Hepatocyte (in vitro differentiated cells): ENCODE measurements around the gene FAM217A. TPM values are rescaled to one million over a fixed set of nuclear protein-coding genes. Genes with fewer than 3 reads are reported as not detected.

ENCODE experiments used
- DNase-seq: peaks from one replicate; pipeline ENCODE4 v3.0.0-alpha.2; 2016; ENCODE audit warnings: low spot score
- H2AFZ ChIP-seq: fragments of 200-600 bp; sonication (generic); 2 replicates; pipeline ENCODE4 v1.6.0; 2016; ENCODE audit warnings: antibody characterized with exemption, mild to moderate bottlenecking
- H3K27ac ChIP-seq: fragments of 200-600 bp; sonication (generic); 2 replicates; pipeline ENCODE4 v1.5.1; 2016; ENCODE audit warnings: mild to moderate bottlenecking
- H3K27me3 ChIP-seq: fragments of 200-600 bp; sonication (generic); 2 replicates; pipeline ENCODE4 v1.6.1; 2016
- H3K36me3 ChIP-seq: fragments of 200-600 bp; sonication (generic); replicated peaks from 2 replicates; pipeline ENCODE4 v1.5.1; 2016; ENCODE audit warnings: low read depth; ENCODE audit not compliant: insufficient read depth
- H3K4me1 ChIP-seq: fragments of 200-600 bp; sonication (generic); 2 replicates; pipeline ENCODE4 v1.5.1; 2016; ENCODE audit warnings: mild to moderate bottlenecking, moderate library complexity; ENCODE audit not compliant: insufficient read depth
- H3K4me2 ChIP-seq: fragments of 200-600 bp; sonication (generic); 2 replicates; pipeline ENCODE4 v1.6.0; 2016
- H3K4me3 ChIP-seq: fragments of 200-600 bp; sonication (generic); 2 replicates; pipeline ENCODE4 v1.5.1; 2016; ENCODE audit warnings: mild to moderate bottlenecking
- H3K79me2 ChIP-seq: fragments of 200-600 bp; sonication (generic); 2 replicates; pipeline ENCODE4 v1.6.0; 2017; ENCODE audit warnings: mild to moderate bottlenecking
- H3K9me2 ChIP-seq: fragments of 200-600 bp; sonication (generic); replicated peaks from 2 replicates; pipeline ENCODE4 v1.6.0; 2017; ENCODE audit warnings: mild to moderate bottlenecking; ENCODE audit not compliant: insufficient read depth
- H3K9me3 ChIP-seq: fragments of 200-600 bp; sonication (generic); 2 replicates; pipeline ENCODE4 v1.5.1; 2016; ENCODE audit warnings: low read depth, mild to moderate bottlenecking
- H4K20me1 ChIP-seq: fragments of 200-600 bp; sonication (generic); 2 replicates; pipeline ENCODE4 v1.6.0; 2016; ENCODE audit warnings: mild to moderate bottlenecking; ENCODE audit not compliant: insufficient read depth, poor library complexity, severe bottlenecking
- CTCF ChIP-seq: fragments of 200-600 bp; sonication (generic); IDR thresholded peaks from 2 replicates; pipeline ENCODE4 v1.5.1; 2016; ENCODE audit warnings: antibody characterized with exemption, mild to moderate bottlenecking; ENCODE audit not compliant: poor library complexity
- EZH2 ChIP-seq: fragments of 200-600 bp; sonication (generic); IDR thresholded peaks from 2 replicates; pipeline ENCODE4 v1.6.1; 2016; ENCODE audit warnings: antibody characterized with exemption, mild to moderate bottlenecking, borderline replicate concordance
- EZH2phosphoT487 ChIP-seq: fragments of 200-600 bp; sonication (generic); IDR thresholded peaks from one replicate; pipeline ENCODE4 v1.6.1; 2018; ENCODE audit warnings: antibody characterized with exemption, mild to moderate bottlenecking, low read depth, moderate library complexity; ENCODE audit not compliant: unreplicated experiment, severe bottlenecking
- WGBS: methylation state at CpG from one replicate; pipeline ENCODE4 v1.1.6; 2016; ENCODE audit warnings: low lambda C conversion rate; ENCODE audit errors: missing lambda C conversion rate; 5-methylcytosine and 5-hydroxymethylcytosine counted together
- polyA plus RNA-seq: library from polyadenylated mRNA; unstranded; fragments of >200 nt; fragmentation: Nextera tagmentation; extraction: Ambion mirVana; gene quantifications from 2 replicates; pipeline ENCODE4 v1.2.1, GENCODE V29; 2016
- total RNA-seq: library from RNA; depleted of rRNA; stranded (reverse); fragments of >200 nt; gene quantifications from 2 replicates; pipeline ENCODE4 v1.2.3, GENCODE V29; 2014

Gene FAM217A
- total and polyA plus RNA-seq, 2 experiments from 2014 or later = not detected

- no peaks in the 10 kb centered on the region for H3K4me1 ChIP-seq
- no peak overlapping the region for H2AFZ ChIP-seq
- WGBS = 67% methylated on average over 9 of the region's 9 CpGs
- no peak overlapping the region for H3K27ac ChIP-seq
- H3K4me2 ChIP-seq = peak overlapping the region; percentile 64
- H4K20me1 ChIP-seq = no peaks in the 10 kb centered on the region
- no peaks in the 10 kb centered on the region for H3K9me3 ChIP-seq
- no peaks in the 10 kb centered on the region for H3K36me3 ChIP-seq
- TF ChIP-seq EZH2 (no peak), EZH2phosphoT487 (no peak), CTCF (no peak)
- no peaks in the 10 kb centered on the region for H3K79me2 ChIP-seq
- no peaks in the 10 kb centered on the region for H3K27me3 ChIP-seq
- H3K4me3 ChIP-seq = no peak overlapping the region
- no peaks in the 10 kb centered on the region for H3K9me2 ChIP-seq
- DNase-seq = no peak
These were observed 5.8 kb upstream of the FAM217A start for GRCh38 chr6:4084444-4085331.

GRCh38 chr6:4074478-4075235 is 4.3 kb downstream of the FAM217A start:
- no peak overlapping the region for H3K4me3 ChIP-seq
- WGBS = 69% methylated on average over 6 of the region's 6 CpGs
- H3K9me3 ChIP-seq = no peaks in the 10 kb centered on the region
- DNase-seq = no peak
- no peak overlapping the region for H2AFZ ChIP-seq
- no peaks in the 10 kb centered on the region for H3K9me2 ChIP-seq
- no peaks in the 10 kb centered on the region for H3K36me3 ChIP-seq
- no peak overlapping the region for H3K27ac ChIP-seq
- H3K4me2 ChIP-seq = no peak overlapping the region
- H3K79me2 ChIP-seq = no peaks in the 10 kb centered on the region
- H3K27me3 ChIP-seq = no peaks in the 10 kb centered on the region
- no peaks in the 10 kb centered on the region for H4K20me1 ChIP-seq
- TF ChIP-seq CTCF (no peak), EZH2 (no peak), EZH2phosphoT487 (no peak)
- no peaks in the 10 kb centered on the region for H3K4me1 ChIP-seq

GRCh38 chr6:4071330-4071729 is 7.6 kb downstream of the FAM217A start:
- H4K20me1 ChIP-seq = no peaks in the 10 kb centered on the region
- 58% methylated on average over 4 of the region's 4 CpGs for WGBS
- H3K9me2 ChIP-seq = no peaks in the 10 kb centered on the region
- H3K9me3 ChIP-seq = no peaks in the 10 kb centered on the region
- no peak overlapping the region for H3K4me2 ChIP-seq
- no peaks in the 10 kb centered on the region for H3K36me3 ChIP-seq
- peaks cover 13% of the 10 kb centered on the region for H3K4me1 ChIP-seq
- no peak for TF ChIP-seq EZH2
- TF ChIP-seq EZH2phosphoT487 = no peak
- TF ChIP-seq CTCF = no peak
- H2AFZ ChIP-seq = no peak overlapping the region
- H3K4me3 ChIP-seq = no peak overlapping the region
- no peak overlapping the region for H3K27ac ChIP-seq
- no peaks in the 10 kb centered on the region for H3K79me2 ChIP-seq
- H3K27me3 ChIP-seq = no peaks in the 10 kb centered on the region
- DNase-seq = no peak
